NCI-H2081 (cell line): Measurements from ENCODE around the gene MVB12B.
A peak's percentile ranks its signal among the peaks of the same experiment; 100 is the strongest.

ENCODE experiments used
- DNase-seq, 2 experiments: peaks; one replicate each; lab custom pipeline; 2025; lab: John Stamatoyannopoulos, UW

Gene MVB12B

DNA sequence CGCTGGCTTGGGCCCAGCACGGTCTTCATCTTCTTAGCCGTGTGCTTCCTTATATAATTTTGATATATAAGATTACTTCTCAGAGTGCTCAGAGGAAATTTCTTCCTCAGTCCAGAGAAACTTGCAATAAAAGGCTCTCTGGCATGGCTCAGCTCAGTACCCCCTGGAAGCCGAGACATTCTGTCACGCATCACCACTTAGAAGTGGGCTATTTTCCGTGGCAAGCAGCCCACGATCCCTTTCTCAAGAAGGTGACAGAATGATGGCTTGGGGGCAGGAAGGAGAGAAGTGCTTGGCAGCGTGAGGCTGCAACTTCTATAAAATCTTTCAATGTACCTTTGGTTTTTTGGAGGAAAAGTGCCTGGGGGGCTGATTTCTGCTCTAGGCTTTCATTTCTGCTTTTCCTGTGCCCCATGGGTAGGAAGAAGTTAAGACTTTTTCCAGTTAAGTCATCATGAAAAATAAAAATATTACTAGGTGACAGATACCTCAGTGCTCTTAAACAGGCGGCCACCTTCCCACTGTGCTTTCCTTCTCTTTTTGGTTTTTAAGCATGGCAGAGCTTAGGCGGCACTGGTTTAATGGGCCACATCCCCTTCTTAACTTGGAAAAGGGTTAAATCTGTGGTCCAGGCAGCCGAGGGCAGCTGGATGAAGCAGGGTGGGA, 104.6 kb downstream of the MVB12B start:
- DNase-seq, result no peak

DNA sequence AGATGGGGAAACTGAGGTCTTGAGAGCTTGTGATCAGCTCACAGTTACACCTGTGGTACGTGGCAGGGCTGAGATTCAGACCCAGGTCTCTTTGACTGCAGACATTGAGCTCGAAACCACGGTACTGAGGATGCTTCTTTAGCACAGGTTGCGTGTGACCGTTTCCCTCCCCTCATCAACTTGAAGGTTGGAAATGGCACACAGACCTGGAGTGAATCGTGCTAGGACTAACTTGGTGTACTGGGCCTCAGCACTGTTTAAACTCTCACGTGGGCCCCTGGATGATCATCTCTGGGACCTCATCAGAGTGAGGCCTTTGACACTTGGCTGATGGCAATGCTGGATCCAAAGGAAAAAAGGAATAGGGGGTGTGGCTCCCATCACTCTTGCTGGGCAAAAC, 106.0 kb downstream of the MVB12B start:
- no peak for DNase-seq

DNA sequence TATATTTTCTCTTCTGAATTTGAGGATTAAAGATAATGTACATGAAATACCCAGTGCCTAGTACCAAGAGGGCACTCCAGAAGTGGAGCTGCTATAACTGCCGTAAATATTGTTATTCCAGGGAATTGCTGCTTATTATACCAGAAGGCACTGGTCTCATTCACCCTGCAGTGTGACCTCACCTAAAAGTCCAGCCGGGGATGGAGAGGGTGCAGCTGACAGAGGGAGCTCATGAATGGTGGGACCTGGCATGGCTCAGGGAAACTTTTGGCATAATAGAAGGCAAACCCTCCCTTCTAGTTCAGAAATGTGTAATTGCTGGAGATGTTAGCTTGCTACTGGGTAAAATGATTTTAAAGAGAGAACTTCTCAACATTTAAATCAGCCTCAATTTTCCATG, 108.5 kb downstream of the MVB12B start:
- DNase-seq, result no peak

DNA sequence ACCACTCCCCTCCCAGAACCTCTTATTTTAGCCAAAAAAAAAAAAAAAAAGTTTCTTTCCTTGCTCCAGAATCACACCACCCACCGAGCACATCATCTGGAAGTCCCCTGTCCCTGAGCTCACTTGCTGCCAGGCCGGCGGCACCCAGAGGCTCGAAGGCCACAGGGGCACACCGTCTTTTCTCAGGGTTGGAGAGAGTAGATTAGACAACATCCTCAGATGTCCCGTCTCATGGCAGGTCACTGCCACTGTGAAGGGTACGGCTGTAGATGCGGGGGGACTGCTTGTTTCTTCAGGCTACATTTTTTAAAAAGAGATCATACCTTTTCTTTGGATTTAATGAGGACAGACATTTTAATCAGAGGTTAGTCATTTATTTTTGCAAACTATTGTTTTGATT, 109.0 kb downstream of the MVB12B start:
- DNase-seq, result no peak

DNA sequence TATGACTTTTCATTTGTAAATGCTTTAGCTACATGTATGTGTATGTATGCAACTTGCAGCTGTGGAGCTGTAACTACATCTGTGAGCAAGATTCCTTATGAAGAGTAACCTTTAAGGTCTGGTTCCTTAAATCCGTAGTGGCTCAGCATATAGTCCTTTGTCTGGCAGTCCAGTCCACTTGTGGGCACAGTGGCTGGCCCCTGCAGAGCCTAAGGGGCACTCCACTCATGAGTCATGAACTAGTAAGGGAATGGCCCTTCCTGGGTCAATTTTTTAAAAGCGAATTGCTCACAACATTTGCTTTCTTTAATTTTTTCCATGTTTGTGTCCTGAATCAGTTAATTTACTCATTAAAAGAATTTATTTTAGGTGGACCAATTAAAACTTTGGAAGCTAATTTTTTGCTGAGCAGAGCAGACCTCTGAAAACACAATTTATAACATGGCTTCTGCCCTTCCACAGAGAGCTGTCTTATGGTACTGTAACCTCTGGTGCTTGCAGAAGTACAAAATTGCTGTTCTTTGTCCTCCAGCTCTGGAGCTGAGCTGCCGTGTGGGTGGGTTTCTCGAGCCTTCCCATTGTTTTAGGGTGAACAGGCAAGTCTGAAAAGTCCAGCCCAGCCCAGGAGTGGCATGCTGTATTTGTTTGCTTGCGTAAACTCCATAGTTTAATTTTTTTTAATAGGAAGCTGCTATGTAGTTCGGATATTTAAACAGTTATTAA, 110.1 kb downstream of the MVB12B start:
- DNase-seq, result no peak

DNA sequence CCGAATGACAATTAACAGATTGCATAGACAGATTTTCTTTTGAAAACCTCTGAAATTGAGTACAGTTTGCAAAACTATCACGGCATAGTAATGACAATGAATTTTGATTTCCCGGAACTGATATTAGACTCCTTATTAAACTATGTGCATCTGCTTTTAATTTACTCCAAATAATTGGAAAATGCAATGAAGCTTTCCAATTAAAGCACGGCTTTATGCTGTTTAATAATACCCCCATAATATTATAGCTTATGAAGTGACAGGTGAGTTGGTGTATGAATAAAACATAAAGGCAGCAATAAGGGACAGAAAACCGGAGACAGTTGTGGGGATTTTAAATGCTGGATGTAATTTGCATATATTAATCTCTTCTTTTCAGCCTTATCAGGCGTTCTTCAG, 110.6 kb downstream of the MVB12B start:
- DNase-seq, result no peak

DNA sequence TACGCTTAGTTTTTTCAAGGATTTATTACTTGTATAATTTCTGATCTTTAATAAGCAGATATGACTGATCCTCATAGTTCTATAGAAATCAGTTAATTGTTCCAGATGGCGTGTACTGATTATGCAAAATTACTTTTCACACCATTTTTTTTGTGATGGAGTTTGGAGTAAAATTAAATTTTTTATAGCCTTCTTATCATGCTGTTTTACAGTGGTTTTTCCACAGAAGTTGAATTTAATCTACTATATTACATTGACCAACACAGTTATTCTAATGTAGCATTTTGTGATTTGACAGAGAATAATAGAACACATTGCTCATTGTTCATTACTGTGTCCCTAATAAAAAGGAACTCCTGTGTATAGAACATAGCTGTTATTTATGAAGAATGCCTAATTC, 111.1 kb downstream of the MVB12B start:
- no peak for DNase-seq

DNA sequence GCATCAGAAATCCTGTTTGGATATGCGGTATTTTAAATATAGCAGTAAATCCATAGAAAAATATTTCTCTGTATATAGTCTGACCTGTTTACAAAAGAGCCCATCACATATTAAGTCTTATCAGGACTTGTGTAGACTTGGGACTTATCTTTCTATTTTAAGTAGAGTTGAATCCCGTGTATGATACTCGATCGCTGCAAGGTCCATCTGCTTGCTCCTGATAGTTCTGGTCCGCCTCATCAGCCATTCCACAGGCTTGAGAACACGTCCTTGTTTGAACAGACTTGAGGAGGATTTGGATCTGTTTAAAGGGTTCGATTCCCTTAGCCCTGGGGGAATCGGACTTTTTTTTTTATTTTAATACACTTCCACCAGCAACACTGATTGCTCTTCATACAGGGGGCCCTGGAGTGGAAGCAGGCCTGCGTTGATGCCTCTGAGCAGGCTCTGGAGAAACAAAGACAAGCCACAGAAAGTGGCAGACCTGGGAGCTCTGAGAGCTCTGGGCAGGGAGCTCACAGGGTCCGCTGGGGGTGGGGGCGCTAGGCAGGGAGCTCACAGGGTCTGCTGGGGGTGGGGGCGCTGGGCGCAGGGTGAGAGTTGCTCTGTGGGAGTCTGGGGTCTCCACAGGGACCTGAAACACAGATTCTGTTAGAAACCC, 112.2 kb downstream of the MVB12B start:
- DNase-seq, result no peak

DNA sequence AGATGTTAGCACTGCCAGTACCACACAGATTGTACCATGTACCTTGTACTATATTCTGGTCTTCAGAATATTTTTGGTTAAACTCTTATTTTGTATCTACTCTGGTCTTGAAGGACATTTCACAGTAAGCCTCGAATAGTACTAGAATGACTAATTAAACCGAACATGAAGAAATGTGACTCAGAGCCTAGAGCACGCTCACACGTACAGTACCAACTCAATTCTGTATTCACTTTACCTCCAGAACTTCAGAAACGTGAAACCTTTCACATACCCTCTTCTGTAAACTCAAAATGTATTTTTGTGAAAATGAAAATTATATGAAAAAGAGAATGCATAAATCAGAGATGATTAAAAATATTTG, 112.8 kb downstream of the MVB12B start:
- no peak for DNase-seq

DNA sequence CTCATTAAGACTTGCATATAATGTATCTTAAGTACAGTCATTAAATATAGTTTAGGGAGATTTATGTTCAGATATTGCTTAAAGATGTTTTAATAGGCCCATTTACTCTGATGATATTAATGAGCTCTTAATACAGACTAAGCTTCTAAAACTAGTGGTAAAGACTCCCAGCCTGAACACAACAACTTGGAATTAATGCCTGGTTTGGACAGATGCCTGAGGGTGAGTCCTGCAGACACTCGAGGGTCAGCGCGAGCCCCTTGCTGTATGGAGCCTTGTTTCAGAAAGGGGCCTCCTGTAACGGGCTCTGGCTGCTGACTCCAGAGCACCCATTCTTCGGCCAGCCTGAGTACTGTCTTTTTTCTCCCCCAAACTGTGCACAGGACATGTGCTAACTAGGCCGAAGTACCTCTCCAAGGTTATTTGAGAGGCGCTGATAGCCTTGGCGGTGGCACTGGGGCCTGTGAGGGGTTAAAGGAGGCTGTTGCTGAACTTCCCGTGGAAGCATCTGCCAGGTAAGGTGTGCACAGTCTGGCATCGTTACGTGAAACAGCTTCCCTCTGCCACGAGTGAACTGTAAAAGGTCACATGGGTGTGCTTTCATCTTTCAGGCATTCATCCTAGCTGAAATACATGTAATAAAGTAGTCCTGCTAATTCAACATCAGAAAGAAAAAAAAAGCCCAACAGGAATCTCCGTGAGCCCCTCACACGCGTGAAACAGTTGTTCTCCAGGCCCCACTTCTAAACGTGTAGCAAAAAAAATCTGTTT, 113.4 kb downstream of the MVB12B start:
- no peak for DNase-seq

DNA sequence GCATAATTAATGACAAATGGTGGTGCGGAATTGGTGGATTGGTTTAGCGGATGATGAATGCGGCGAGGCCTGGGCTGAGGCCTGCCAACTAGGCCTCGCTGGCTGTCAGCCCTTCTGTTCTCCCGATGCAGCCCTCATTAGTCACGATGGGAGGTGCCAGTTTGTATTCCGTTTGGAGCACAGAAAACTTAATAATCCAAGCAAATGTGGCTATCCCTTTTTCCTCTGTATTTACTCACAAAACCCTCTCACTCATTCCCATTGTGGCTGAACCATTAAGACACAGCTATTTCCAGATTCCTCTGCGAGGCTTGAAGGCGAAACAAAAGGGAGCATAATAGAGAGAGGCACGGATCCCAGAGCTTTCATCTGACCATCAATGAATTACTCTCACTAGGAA, 114.3 kb downstream of the MVB12B start:
- peak; percentile 27 to 38 for DNase-seq

DNA sequence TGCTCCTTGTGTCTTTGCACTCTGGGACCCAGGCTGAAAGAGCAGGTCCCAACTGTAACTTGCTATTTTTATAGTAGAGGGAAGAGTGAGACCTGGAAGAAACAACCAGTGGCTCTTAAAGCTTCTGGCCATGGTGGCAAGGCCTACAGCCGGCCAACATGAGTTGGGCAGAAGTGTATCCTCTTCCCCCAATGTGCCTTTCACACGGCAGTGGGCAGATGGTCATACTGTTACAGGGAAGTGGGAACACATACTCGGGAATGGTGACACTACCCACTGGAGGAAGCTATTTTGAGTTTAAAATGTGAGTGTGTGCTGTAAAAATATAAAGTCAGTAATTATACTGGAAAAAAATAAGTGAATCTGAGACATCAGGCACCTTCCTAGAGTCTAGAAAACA, 116.0 kb downstream of the MVB12B start:
- DNase-seq, result no peak

DNA sequence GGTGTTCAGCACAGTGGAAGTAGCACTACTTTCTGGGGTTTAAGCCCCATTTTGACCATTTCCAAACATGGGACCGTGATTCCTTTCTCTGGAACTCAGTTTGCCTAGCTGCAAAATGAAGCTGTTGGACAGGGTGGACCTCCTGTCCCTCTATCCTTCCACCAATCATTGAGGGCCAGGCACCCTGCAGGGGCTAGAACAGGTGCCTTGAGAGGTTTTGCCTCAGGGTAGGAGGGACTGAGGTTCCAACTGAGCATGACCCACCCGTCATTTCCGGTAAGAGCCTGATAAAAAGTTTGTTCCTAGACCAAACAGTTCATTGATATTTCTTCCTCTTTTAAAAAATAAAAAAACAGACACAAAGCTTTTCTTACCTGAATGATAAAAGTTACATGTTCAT, 116.5 kb downstream of the MVB12B start:
- DNase-seq, result no peak

DNA sequence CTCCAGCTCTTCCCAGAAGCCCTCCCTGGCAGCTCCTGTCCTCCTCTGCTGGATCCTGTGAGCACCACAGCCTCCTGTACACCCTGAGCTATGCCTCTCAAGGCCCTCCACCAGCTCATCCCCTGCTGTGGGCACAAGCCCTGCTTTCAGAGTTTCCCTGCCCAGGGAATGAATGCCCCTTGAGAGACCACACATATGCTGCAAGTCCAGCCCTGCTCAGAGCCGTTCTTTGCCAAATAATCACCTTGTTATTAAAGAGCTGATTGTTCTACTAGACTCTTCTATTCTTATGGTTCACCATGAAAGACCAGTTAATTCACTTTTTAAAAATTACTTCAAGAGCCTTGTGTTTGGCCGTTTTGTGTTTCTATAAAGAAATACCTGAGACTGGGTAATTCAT, 121.5 kb downstream of the MVB12B start:
- no peak for DNase-seq

DNA sequence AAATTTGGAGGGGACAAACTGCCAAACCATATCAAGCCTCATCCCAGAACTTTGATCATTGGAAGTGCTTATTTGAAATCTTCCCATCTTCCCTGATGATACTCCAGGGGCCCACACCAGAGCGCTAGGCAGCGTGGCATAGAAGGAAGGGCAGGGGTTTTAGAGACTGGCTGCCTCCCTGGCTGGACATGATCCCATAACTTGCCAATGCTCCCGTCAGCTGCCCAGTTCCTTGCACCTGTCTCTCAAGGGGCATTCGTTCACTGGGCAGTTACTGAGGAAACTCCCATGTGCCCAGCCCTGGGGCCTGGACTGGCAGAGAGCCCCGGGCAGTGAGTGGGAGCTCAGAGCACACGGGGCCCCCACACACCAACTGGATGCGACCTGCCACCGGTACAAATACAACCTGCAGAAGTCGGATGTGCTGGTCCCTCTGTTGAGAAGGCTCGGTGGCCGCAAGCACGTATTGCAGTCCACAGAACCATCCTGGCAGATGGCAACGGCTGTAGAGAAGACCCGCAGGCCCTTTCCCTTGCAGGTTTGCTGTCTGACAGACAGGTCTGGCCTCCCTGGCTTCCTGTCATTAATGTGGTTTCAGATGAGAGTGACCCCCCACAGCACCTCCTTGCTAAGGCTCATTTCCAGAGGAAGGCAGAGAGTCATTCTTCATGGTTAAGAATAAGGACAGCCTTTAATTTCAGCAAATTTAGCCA, 122.4 kb downstream of the MVB12B start:
- DNase-seq, result peak in 1 of 2 experiments; percentile 20

DNA sequence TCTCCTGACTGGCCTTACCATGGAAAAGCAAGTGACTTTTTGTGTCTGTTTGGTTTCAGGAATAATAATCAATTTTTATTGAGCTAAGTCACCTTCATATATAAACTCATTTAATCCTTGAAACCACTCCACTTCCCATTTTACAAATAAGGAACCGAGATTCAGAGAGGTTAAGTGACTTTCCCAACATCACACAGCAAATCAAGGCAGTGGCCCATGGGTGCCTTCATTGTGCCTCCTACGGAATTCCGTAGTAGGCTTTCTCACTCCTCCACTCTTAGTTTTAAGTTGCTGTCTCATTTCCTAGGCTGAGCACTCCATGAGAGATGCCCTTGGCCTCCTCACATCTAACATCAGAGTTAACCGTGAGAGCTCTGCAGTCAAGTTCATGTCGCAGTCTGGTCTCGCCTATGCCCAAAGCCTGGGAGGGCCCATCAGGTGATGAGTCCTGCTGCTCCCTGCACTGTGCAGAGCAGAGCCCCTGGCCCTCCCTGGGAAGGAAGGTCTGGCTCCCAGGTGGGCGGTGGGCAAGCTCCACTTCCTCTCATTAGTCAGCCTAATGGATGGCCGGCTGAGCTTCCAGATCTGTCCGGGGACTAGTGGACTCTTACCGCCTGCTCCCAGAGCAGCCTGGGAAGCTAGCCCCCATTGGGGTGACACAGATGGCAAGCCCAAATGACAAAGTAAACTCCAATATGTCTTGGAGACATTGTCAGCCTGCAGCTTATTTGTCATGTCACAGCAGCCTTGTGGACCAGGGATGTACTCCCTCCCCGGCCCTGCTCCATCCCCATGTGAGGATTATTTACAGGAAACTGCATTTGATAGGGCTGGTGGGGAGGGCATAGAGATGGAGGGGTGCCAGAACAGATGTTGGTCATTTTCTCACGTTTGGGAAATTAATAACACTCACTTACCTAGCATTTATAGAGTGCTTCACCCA, 123.4 kb downstream of the MVB12B start:
- peak; percentile 67 to 75 for DNase-seq

DNA sequence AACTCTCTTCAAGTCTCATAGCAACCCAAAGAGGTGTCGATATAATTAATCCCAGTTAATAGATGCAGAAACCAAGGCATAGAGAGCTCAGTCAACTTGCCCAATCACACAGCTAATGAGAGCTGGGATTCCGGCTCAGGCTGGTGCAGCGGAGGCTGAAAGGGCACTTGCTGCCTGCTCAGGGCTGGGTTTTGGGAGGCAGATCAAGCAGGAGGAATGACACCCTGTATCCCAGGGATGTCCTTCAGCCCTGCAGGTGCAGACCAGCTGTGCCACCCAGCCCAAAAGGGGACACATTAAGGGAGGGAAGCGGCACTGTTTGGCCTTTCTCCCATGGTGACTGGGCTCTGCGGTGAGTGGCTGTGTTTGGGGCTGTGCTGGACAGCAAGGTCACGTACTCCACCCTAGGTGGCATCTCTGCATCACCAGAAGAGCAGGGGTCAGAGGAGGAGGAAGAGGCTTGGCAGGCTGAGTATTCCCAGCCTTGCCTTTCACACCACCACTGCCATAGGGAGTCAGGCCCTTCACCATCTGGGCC, 124.1 kb downstream of the MVB12B start:
- DNase-seq, result no peak

DNA sequence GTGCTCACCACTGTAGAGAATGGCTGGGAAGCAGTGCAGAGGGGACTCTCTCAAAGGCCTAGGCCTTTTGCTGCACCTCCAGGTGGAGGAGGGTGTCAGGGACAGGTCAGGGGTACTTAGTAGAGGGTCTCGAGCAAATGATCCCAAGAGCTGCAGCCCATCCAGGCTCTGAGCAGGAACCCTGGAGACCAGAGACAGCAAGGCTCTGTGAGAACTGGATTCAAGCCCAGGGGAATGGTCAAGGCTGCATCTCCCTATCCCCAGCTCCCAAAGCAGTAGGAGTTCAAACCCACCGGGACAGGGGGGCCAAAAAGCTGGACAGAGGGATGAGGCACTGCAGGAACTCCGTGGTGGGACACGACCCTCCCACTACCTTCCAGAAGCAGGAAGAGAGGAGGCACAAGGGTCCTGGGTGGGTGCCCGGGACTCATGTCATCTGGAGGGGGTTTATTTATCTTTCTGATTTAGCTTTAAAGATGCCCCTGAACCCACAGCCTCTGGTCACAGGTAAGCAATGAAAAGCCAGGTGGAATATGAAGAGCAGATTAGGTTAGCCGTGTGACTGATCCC, 124.8 kb downstream of the MVB12B start:
- DNase-seq, result no peak

DNA sequence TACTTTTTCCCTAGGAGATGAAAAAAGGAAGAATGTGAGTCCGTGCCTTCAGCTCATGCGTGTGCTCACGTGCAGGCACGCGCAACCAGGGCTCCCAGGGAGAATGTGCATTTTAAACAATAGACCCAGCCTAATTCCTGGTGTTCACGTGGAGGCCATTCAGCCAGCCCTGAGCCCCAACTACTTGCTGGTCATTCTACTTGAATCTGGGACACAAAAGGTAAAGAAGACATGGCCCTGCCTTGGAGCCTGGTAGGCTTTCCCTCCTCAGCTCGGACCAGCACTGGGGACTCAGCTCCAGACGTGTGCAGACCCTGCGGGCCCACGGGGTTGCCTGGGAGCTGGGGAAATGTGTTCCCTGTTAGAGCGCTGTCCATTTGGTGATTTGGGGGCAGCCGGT, 125.5 kb downstream of the MVB12B start:
- no peak for DNase-seq
